ENCODE results near the gene ATG5. TPM values are rescaled to one million over a fixed set of nuclear protein-coding genes. Genes with fewer than 3 reads are reported as not detected.

ATG5 gene
- polyA plus RNA-seq, 1 donor (not counting 4 experiments of a cell fraction or from before 2014, with no cell fraction given): 60.0 TPM

GRCh38 chr6:106182455-106182854, 143.1 kb downstream of the ATG5 start:
- FAIRE-seq: no peak
- TF ChIP-seq, protein P1, sequence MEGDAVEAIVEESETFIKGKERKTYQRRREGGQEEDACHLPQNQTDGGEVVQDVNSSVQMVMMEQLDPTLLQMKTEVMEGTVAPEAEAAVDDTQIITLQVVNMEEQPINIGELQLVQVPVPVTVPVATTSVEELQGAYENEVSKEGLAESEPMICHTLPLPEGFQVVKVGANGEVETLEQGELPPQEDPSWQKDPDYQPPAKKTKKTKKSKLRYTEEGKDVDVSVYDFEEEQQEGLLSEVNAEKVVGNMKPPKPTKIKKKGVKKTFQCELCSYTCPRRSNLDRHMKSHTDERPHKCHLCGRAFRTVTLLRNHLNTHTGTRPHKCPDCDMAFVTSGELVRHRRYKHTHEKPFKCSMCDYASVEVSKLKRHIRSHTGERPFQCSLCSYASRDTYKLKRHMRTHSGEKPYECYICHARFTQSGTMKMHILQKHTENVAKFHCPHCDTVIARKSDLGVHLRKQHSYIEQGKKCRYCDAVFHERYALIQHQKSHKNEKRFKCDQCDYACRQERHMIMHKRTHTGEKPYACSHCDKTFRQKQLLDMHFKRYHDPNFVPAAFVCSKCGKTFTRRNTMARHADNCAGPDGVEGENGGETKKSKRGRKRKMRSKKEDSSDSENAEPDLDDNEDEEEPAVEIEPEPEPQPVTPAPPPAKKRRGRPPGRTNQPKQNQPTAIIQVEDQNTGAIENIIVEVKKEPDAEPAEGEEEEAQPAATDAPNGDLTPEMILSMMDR (optimal IDR thresholded peaks at IDR 0.05 in 1 of 3, IDR thresholded peaks at IDR 0.05 in 1 of 3, conservative IDR thresholded peaks at IDR 0.05 in 1 of 3; ENCODE audit: extremely low read depth in 1 of 3, insufficient read depth in 2 of 3, low read length in 3 of 3): no peak
- TF ChIP-seq EZH2 (IDR thresholded peaks at IDR 0.05; ENCODE audit: low read length): no peak
- H3K79me2 ChIP-seq (ENCODE audit: control insufficient read depth, insufficient read depth, low read length): no peaks in the 10 kb centered on the region
- H3K4me1 ChIP-seq (ENCODE audit: control insufficient read depth, extremely low read depth, insufficient read depth, low read length): peaks cover 16% of the 10 kb centered on the region
- H3K9ac ChIP-seq (ENCODE audit: control insufficient read depth, extremely low read depth, insufficient read depth, low read length): no peak overlapping the region
- H3K9me3 ChIP-seq (ENCODE audit: control insufficient read depth, low read depth, low read length): no peaks in the 10 kb centered on the region
- H4K20me1 ChIP-seq (ENCODE audit: control insufficient read depth, extremely low read depth, insufficient read depth, low read length): no peaks in the 10 kb centered on the region
- H3K36me3 ChIP-seq (ENCODE audit: control insufficient read depth in 2 of 2, extremely low read depth in 1 of 2, insufficient read depth in 2 of 2, low read length in 2 of 2): peaks cover 3 to 5% of the 10 kb centered on the region in 2 experiments
- dilution Hi-C loops (cut with MboI; ENCODE audit: extremely low pct_ligation_motif_present, low sequenced_read_pairs): no loop called here
- no peak overlapping the region for H3K27ac ChIP-seq (ENCODE audit: control insufficient read depth, insufficient read depth, low read length)
- no peaks in the 10 kb centered on the region for H3K27me3 ChIP-seq (ENCODE audit: control insufficient read depth, extremely low read depth, insufficient read depth, low read length)
- no peak for DNase-seq (ENCODE audit: low read depth, low spot score)
- H3K4me3 ChIP-seq (ENCODE audit: control insufficient read depth in 2 of 3, extremely low read depth in 1 of 3, insufficient read depth in 2 of 3, low read depth in 1 of 3, low read length in 3 of 3): no peak overlapping the region
- H2AFZ ChIP-seq (ENCODE audit: control insufficient read depth, low read length): no peak overlapping the region
- no peaks in the 10 kb centered on the region for H3K9me1 ChIP-seq (ENCODE audit: control insufficient read depth, extremely low read depth, insufficient read depth, low read length)
- H3K4me2 ChIP-seq (ENCODE audit: control insufficient read depth, extremely low read depth, insufficient read depth, low read depth, low read length): no peak overlapping the region

DNA sequence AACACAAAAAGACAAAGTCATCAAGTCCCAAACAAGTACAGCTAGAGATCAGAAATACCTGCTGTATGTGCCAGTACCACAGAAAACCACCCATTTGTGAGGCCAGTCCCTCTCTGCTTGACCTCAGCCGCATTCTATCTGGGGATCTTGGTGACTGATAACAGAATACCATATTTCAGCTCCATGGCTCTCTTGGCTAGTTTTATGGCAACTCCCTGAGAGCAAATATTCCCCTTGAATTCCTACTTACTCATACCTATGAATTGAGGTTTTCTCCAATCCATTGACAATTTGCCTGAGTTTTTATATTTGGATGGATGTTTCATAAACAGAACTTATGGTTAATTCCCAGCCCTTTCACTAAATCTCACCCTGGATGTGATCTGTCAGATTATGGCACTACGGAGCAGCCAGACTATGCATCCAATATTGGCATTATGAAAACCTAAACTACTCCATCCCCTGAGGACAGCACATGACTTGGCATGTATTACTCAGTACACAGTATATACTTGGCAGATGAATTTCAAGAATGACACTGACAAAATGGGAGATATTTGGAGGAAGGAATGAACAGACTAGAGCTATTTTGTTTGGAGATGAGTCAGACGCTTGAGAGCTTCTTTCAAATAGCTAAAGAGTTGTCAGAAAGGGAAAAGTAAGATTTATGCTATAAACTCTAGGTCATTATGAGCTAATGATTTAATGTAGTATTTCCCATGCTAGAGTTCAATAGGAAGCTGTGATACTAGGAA, 143.7 kb downstream of the ATG5 start:
- peak overlapping the region; percentile 29 for H3K4me2 ChIP-seq (ENCODE audit: control insufficient read depth, extremely low read depth, insufficient read depth, low read depth, low read length)
- DNase-seq (ENCODE audit: low read depth, low spot score) (peak; percentile 49), FAIRE-seq (peak; percentile 92)
- no peaks in the 10 kb centered on the region for H3K9me3 ChIP-seq (ENCODE audit: control insufficient read depth, low read depth, low read length)
- no peak overlapping the region for H2AFZ ChIP-seq (ENCODE audit: control insufficient read depth, low read length)
- H3K27ac ChIP-seq (ENCODE audit: control insufficient read depth, insufficient read depth, low read length): peak overlapping the region; percentile 13
- H3K27me3 ChIP-seq (ENCODE audit: control insufficient read depth, extremely low read depth, insufficient read depth, low read length): no peaks in the 10 kb centered on the region
- H4K20me1 ChIP-seq (ENCODE audit: control insufficient read depth, extremely low read depth, insufficient read depth, low read length): no peaks in the 10 kb centered on the region
- H3K4me1 ChIP-seq (ENCODE audit: control insufficient read depth, extremely low read depth, insufficient read depth, low read length): peaks cover 16% of the 10 kb centered on the region
- dilution Hi-C loops (cut with MboI; ENCODE audit: extremely low pct_ligation_motif_present, low sequenced_read_pairs): no loop called here
- TF ChIP-seq EZH2 (IDR thresholded peaks at IDR 0.05; ENCODE audit: low read length): no peak
- no peaks in the 10 kb centered on the region for H3K79me2 ChIP-seq (ENCODE audit: control insufficient read depth, insufficient read depth, low read length)
- no peak overlapping the region for H3K4me3 ChIP-seq (ENCODE audit: control insufficient read depth in 2 of 3, extremely low read depth in 1 of 3, insufficient read depth in 2 of 3, low read depth in 1 of 3, low read length in 3 of 3)
- no peaks in the 10 kb centered on the region for H3K9me1 ChIP-seq (ENCODE audit: control insufficient read depth, extremely low read depth, insufficient read depth, low read length)
- H3K9ac ChIP-seq (ENCODE audit: control insufficient read depth, extremely low read depth, insufficient read depth, low read length): no peak overlapping the region
- H3K36me3 ChIP-seq (ENCODE audit: control insufficient read depth in 2 of 2, extremely low read depth in 1 of 2, insufficient read depth in 2 of 2, low read length in 2 of 2): peaks cover 3 to 5% of the 10 kb centered on the region in 2 experiments

Measured in keratinocyte (primary cell).